WTC11 (cell line): ENCODE results near the gene EIF3F. TPM values are rescaled to one million over a fixed set of nuclear protein-coding genes. Genes with fewer than 3 reads are reported as not detected.

ENCODE experiments used
- ATAC-seq: fragments of 200-7000 bp; cut with Tn5 transposase; 2 replicates; pipeline ENCODE4 v1.10.0; 2021; ENCODE audit warnings: mild to moderate bottlenecking, moderate library complexity
- CTCF ChIA-PET: fragments of 300-600 bp; sonication (Branson Sonifier 250); formaldehyde crosslinking; loops from one replicate; lab custom pipeline; 2021; ENCODE audit warnings: antibody characterized with exemption; lab: Charles Lee
- POLR2A ChIA-PET: fragments of 350-600 bp; sonication (Branson Sonifier 250); formaldehyde crosslinking; loops from one replicate; lab custom pipeline; 2021; ENCODE audit warnings: antibody characterized with exemption; lab: Charles Lee
- DNase-seq: peaks from one replicate; pipeline ENCODE4 v3.0.0; 2021; ENCODE audit warnings: low spot score
- H3K27ac Mint-ChIP-seq: 2 replicates; pipeline ENCODE4 v1.8.0; 2021; ENCODE audit warnings: mixed read lengths
- H3K27me3 Mint-ChIP-seq: 2 replicates; pipeline ENCODE4 v1.8.0; 2021; ENCODE audit warnings: low read depth, mild to moderate bottlenecking, moderate library complexity, mixed read lengths
- H3K36me3 Mint-ChIP-seq: 2 replicates; pipeline ENCODE4 v1.8.0; 2021; ENCODE audit warnings: mixed read lengths
- H3K4me1 Mint-ChIP-seq: 2 replicates; pipeline ENCODE4 v1.8.0; 2022; ENCODE audit warnings: mixed read lengths
- H3K4me3 Mint-ChIP-seq: 2 replicates; pipeline ENCODE4 v1.8.0; 2021; ENCODE audit warnings: mild to moderate bottlenecking, moderate library complexity, mixed read lengths
- H3K9me3 Mint-ChIP-seq: 2 replicates; pipeline ENCODE4 v1.8.0; 2021; ENCODE audit warnings: mixed read lengths
- AR ChIP-seq: fragments of 250-450 bp; sonication (Bioruptor Pico); IDR thresholded peaks from 2 replicates; pipeline ENCODE4 v1.9.0; 2021; ENCODE audit warnings: mild to moderate bottlenecking
- CREB1 ChIP-seq: sonication (generic); formaldehyde crosslinking; IDR thresholded peaks from 2 replicates; pipeline ENCODE4 v1.8.0; 2023; ENCODE audit warnings: mild to moderate bottlenecking, missing genetic modification reagents
- CREM ChIP-seq: sonication (generic); formaldehyde crosslinking; IDR thresholded peaks from 2 replicates; pipeline ENCODE4 v1.8.1; 2022; ENCODE audit warnings: mild to moderate bottlenecking, missing genetic modification reagents, moderate library complexity
- CTCF ChIP-seq: fragments of 200-600 bp; IDR thresholded peaks from 2 replicates; pipeline ENCODE4 v1.8.0; 2022; ENCODE audit warnings: antibody characterized with exemption
- EMX1 ChIP-seq: fragments of 250-450 bp; sonication (Bioruptor Pico); IDR thresholded peaks from 2 replicates; pipeline ENCODE4 v1.8.0; 2021; ENCODE audit warnings: mild to moderate bottlenecking
- GABPB1 ChIP-seq: sonication (generic); formaldehyde crosslinking; IDR thresholded peaks from 2 replicates; pipeline ENCODE4 v1.8.1; 2023; ENCODE audit warnings: mild to moderate bottlenecking, missing genetic modification reagents
- GTF2I ChIP-seq: fragments of 250-450 bp; sonication (Bioruptor Pico); conservative IDR thresholded peaks from 2 replicates; pipeline ENCODE4 v1.4.0; 2021; ENCODE audit warnings: mild to moderate bottlenecking
- IRF1 ChIP-seq: sonication (generic); formaldehyde crosslinking; IDR thresholded peaks from 2 replicates; pipeline ENCODE4 v1.8.0; 2023; ENCODE audit warnings: missing genetic modification reagents
- JUN ChIP-seq: sonication (generic); formaldehyde crosslinking; IDR thresholded peaks from 2 replicates; pipeline ENCODE4 v1.8.0; 2023; ENCODE audit warnings: mild to moderate bottlenecking, missing genetic modification reagents
- KAT7 ChIP-seq: sonication (generic); formaldehyde crosslinking; IDR thresholded peaks from 2 replicates; pipeline ENCODE4 v1.8.1; 2023; ENCODE audit warnings: missing genetic modification reagents, mild to moderate bottlenecking, borderline replicate concordance
- MLX ChIP-seq: sonication (generic); formaldehyde crosslinking; IDR thresholded peaks from 2 replicates; pipeline ENCODE4 v1.8.1; 2023; ENCODE audit warnings: mild to moderate bottlenecking, missing genetic modification reagents, moderate library complexity
- OVOL2 ChIP-seq: fragments of 250-450 bp; sonication (Bioruptor Pico); IDR thresholded peaks from 2 replicates; pipeline ENCODE4 v1.9.0; 2021; ENCODE audit warnings: mild to moderate bottlenecking, borderline replicate concordance
- PRRX2 ChIP-seq: fragments of 250-450 bp; sonication (Bioruptor Pico); IDR thresholded peaks from 2 replicates; pipeline ENCODE4 v1.8.0; 2021; ENCODE audit warnings: mild to moderate bottlenecking
- ZBTB21 ChIP-seq: sonication (generic); formaldehyde crosslinking; IDR thresholded peaks from 2 replicates; pipeline ENCODE4 v1.8.1; 2023; ENCODE audit warnings: mild to moderate bottlenecking, missing genetic modification reagents, borderline replicate concordance
- ZBTB43 ChIP-seq: sonication (generic); formaldehyde crosslinking; IDR thresholded peaks from 2 replicates; pipeline ENCODE4 v1.8.1; 2023; ENCODE audit warnings: mild to moderate bottlenecking, missing genetic modification reagents
- ZNF138 ChIP-seq: sonication (generic); formaldehyde crosslinking; conservative IDR thresholded peaks from 2 replicates; pipeline ENCODE4 v1.8.1; 2022; ENCODE audit warnings: mild to moderate bottlenecking, moderate library complexity, missing genetic modification reagents
- ZNF219 ChIP-seq: sonication (generic); formaldehyde crosslinking; IDR thresholded peaks from 2 replicates; pipeline ENCODE4 v1.8.0; 2023; ENCODE audit warnings: missing genetic modification reagents, mild to moderate bottlenecking, borderline replicate concordance
- total RNA-seq: library from RNA; stranded (reverse); gene quantifications from 3 replicates; pipeline ENCODE4 v1.2.3, GENCODE V29; 2021

Gene EIF3F
- total RNA-seq, 1 experiment from 2014 or later: 356 TPM

- CTCF ChIA-PET: interaction anchor here (0.6 to 6.8 kb wide), 34 partner anchors 11 to 319 kb away, joined by 3 to 257 read pairs (median 6); partner anchors contain the start of genes EIF3F, LMO1 and TUB
Measured at GRCh38 chr11:8006349-8006977, 19.3 kb downstream of the EIF3F start.

GRCh38 chr11:8008212-8008611, 21.1 kb downstream of the EIF3F start:
- peak; percentile 14; the same call in 1 of the 2 replicates for ATAC-seq
- Mint-ChIP-seq H3K27ac (no peak overlapping the region), H3K4me1 (no peaks in the 10 kb centered on the region), H3K27me3 (no peaks in the 10 kb centered on the region; the same call in 1 of the 2 replicates), H3K36me3 (no peaks in the 10 kb centered on the region), H3K9me3 (no peaks in the 10 kb centered on the region), H3K4me3 (no peak overlapping the region)
- no peak for DNase-seq
- CTCF ChIA-PET: interaction anchor here (0.8 to 6.8 kb wide), 10 partner anchors 9 to 209 kb away, joined by 3 to 257 read pairs (median 14); no protein-coding TSS in a partner anchor
- no peak for TF ChIP-seq GABPB1 (CRISPR knock-in tag)
- TF ChIP-seq CREM (CRISPR knock-in tag): no peak
- TF ChIP-seq CREB1: no peak
- no peak for TF ChIP-seq MLX (CRISPR knock-in tag)
- TF ChIP-seq EMX1: no peak
- no peak for TF ChIP-seq ZBTB21 (CRISPR knock-in tag)
- TF ChIP-seq OVOL2 (CRISPR knock-in tag): no peak
- TF ChIP-seq ZNF219 (CRISPR knock-in tag): no peak
- POLR2A ChIA-PET: interaction anchor here (0.7 kb wide), 1 partner anchor 21 kb away, joined by 5 read pairs; the partner anchor contains the start of gene EIF3F

More at GRCh38 chr11:8006349-8006977, 19.3 kb downstream of the EIF3F start:
- no peaks in the 10 kb centered on the region for H3K36me3 Mint-ChIP-seq
- H3K27ac Mint-ChIP-seq: no peak overlapping the region
- H3K27me3 Mint-ChIP-seq: no peaks in the 10 kb centered on the region; the same call in 1 of the 2 replicates
- ATAC-seq (peak; percentile 96), DNase-seq (peak; percentile 75)
- no peaks in the 10 kb centered on the region for H3K9me3 Mint-ChIP-seq
- no peak overlapping the region for H3K4me3 Mint-ChIP-seq
- peak; percentile 71 for TF ChIP-seq CTCF
- no peak for TF ChIP-seq AR (CRISPR knock-in tag)
- TF ChIP-seq, all 79 proteins: peak for 1
- POLR2A ChIA-PET: interaction anchor here (0.6 to 1.0 kb wide), 5 partner anchors 19 to 93 kb away, joined by 3 to 4 read pairs (median 3); partner anchors contain the start of gene EIF3F
- no peaks in the 10 kb centered on the region for H3K4me1 Mint-ChIP-seq

- H3K9me3 Mint-ChIP-seq: no peaks in the 10 kb centered on the region
- TF ChIP-seq GTF2I (CRISPR knock-in tag) (no peak), ZBTB43 (CRISPR knock-in tag) (no peak), JUN (CRISPR knock-in tag) (no peak), ZNF138 (CRISPR knock-in tag) (no peak), KAT7 (no peak), IRF1 (no peak), PRRX2 (CRISPR knock-in tag) (no peak)
- ChIA-PET POLR2A (interaction anchor here (0.7 kb wide), 1 partner anchor 211 kb away, joined by 3 read pairs; no protein-coding TSS in a partner anchor), CTCF (interaction anchor here (1.2 to 6.8 kb wide), 3 partner anchors 23 to 88 kb away, joined by 3 to 133 read pairs (median 73); no protein-coding TSS in a partner anchor)
- peaks cover 12% of the 10 kb centered on the region for H3K27me3 Mint-ChIP-seq
- H3K4me1 Mint-ChIP-seq: no peaks in the 10 kb centered on the region
- no peak for DNase-seq
- H3K4me3 Mint-ChIP-seq: no peak overlapping the region
- no peaks in the 10 kb centered on the region for H3K36me3 Mint-ChIP-seq
- H3K27ac Mint-ChIP-seq: no peak overlapping the region
- ATAC-seq: no peak
Measured at GRCh38 chr11:8009856-8010255, 22.7 kb downstream of the EIF3F start.
